ENCODE measurements around the gene COL23A1. TPM values are rescaled to one million over a fixed set of nuclear protein-coding genes. Genes with fewer than 3 reads are reported as not detected.

COL23A1 gene
- total RNA-seq, 1 donor from 2014 or later, result 2.0 TPM

DNA sequence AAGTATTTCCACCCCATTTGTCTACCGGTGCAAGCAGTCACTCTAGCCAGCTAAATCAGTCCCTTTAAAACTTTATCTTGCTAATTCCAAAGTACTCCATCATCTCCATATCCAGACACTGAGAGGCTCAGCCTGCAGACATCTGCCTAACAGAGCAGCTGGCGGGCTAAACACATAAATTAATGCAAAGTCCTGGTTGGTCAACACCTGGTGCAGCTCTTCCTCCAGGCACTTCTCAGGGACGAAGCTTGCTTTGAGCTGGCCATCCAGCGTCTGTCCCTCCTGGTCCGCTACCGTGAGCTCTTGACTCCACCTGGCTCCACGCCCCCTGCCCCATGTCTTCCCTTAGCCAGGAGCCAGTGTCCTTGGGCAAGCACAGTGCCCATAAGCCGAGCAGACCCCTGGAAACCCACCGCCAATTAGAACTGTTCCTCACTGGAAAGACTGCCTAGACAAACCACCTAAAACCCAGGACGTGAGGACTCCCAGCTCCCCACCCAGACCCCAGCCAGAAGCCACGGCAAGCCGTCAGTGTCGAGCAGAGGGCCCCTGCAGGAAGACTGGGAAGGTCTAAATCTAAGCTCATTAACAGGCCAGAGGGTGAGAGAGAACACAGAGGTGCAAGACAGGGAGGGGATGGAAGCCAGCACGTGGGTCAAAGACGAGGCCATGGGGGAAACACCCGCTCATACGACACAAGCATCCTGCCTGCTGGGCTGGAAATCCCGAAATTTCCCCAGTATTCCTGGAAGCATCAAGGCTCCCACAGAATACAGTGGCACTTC is 120.0 kb downstream of the COL23A1 start:
- Histone ChIP-seq H3K4me1 (peaks cover 22% of the 10 kb centered on the region), H3K27me3 (no peaks in the 10 kb centered on the region), H3K27ac (no peak overlapping the region), H3K4me3 (no peak overlapping the region), H3K9me3 (no peaks in the 10 kb centered on the region), H3K36me3 (no peaks in the 10 kb centered on the region)
- intact Hi-C loops (cut with DNase I), result no loop called here
- DNase-seq (no peak), ATAC-seq (no peak)
- TF ChIP-seq, protein P1, sequence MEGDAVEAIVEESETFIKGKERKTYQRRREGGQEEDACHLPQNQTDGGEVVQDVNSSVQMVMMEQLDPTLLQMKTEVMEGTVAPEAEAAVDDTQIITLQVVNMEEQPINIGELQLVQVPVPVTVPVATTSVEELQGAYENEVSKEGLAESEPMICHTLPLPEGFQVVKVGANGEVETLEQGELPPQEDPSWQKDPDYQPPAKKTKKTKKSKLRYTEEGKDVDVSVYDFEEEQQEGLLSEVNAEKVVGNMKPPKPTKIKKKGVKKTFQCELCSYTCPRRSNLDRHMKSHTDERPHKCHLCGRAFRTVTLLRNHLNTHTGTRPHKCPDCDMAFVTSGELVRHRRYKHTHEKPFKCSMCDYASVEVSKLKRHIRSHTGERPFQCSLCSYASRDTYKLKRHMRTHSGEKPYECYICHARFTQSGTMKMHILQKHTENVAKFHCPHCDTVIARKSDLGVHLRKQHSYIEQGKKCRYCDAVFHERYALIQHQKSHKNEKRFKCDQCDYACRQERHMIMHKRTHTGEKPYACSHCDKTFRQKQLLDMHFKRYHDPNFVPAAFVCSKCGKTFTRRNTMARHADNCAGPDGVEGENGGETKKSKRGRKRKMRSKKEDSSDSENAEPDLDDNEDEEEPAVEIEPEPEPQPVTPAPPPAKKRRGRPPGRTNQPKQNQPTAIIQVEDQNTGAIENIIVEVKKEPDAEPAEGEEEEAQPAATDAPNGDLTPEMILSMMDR (IDR thresholded peaks at IDR 0.05), result no peak

GRCh38 chr5:178469011-178469974 is 120.9 kb downstream of the COL23A1 start:
- TF ChIP-seq, protein P1 (IDR thresholded peaks at IDR 0.05), result no peak
- Histone ChIP-seq H3K27ac (no peak overlapping the region), H3K4me1 (peaks cover 22% of the 10 kb centered on the region), H3K4me3 (no peak overlapping the region), H3K27me3 (no peaks in the 10 kb centered on the region), H3K9me3 (no peaks in the 10 kb centered on the region), H3K36me3 (no peaks in the 10 kb centered on the region)
- no peak for DNase-seq
- intact Hi-C loops (cut with DNase I), result no loop called here
- ATAC-seq, result no peak

DNA sequence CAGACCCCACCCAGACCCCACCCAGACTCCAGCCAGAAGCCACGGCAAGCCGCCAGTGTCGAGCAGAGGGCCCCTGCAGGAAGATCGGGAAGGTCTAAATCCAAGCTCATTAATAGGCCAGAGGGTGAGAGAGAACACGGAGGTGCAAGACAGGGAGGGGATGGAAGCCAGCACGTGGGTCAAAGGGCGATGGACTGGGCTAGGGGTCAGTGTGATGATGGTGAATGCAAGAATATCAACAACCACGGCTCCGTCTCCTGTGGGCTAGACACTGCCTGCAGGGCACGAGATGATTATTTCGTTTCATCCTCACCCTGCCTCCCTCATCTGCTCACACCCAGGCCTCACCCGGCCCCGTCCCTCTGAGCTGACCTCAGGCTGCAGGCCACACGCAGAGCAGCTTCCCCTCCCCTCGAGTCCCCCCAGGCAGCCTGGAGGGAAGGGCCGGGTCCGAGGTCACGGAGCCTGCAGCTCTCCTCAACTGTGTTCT is 122.0 kb downstream of the COL23A1 start:
- Histone ChIP-seq H3K9me3 (no peaks in the 10 kb centered on the region), H3K4me3 (no peak overlapping the region), H3K4me1 (peaks cover 22% of the 10 kb centered on the region), H3K27ac (peak overlapping the region; percentile 67), H3K36me3 (no peaks in the 10 kb centered on the region), H3K27me3 (no peaks in the 10 kb centered on the region)
- intact Hi-C loops (cut with DNase I), result no loop called here
- no peak for ATAC-seq
- TF ChIP-seq, protein P1 (IDR thresholded peaks at IDR 0.05), result no peak
- no peak for DNase-seq

DNA sequence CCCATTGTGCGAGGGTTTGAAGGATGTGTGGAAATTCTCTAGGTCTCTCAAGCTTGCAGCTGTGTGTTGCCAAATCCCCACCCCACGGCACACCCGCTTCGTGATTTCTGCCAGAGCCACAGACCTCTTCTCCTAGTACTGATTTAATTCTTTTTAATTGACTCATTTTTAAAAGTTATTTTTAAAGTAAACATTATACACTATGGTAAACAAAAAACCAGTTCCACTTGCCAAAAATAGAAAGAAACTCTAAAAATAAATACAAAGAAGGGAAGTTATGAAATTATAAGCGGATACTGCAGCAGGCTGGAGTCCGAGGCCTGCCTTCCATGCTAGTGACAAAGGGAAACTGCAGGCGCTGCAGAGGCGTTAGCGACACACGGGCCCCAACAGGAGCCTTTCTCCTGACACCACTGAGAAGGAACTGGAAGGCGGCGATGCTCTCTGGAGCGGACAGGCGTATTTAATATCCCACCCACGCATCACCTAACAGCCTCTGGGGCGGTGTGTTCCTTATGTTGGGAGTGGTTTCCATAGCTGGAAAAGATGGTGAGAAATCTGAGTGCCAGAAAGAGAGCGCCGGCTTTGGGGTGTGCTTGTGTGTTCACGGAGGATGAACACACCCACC is 122.5 kb downstream of the COL23A1 start:
- ATAC-seq (peak; percentile 82), DNase-seq (peak; percentile 77)
- H3K27me3 ChIP-seq, result no peaks in the 10 kb centered on the region
- no peaks in the 10 kb centered on the region for H3K36me3 ChIP-seq
- H3K4me3 ChIP-seq, result no peak overlapping the region
- intact Hi-C loops (cut with DNase I), result no loop called here
- peak overlapping the region; percentile 67 for H3K27ac ChIP-seq
- H3K9me3 ChIP-seq, result no peaks in the 10 kb centered on the region
- TF ChIP-seq, protein P1 (IDR thresholded peaks at IDR 0.05), result no peak
- peaks cover 22% of the 10 kb centered on the region for H3K4me1 ChIP-seq

DNA sequence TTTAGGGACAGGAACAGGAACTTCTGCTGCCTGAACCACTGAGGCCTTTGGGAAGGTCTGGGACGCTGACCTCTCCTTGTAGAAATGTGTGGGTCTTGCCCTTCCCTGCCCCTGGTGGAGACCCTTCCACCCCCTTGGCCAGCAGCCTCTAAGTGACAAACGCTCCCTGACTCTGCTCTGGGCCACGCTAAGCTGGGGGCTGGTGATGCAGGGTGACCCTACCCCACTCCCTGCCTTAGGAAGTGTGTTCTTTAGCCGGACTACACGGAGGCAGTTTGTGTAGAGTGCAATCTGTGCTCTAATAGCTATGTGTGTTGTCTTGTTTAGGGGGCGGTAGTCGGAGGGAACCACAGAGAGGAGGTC is 123.0 kb downstream of the COL23A1 start:
- no peak for ATAC-seq
- Histone ChIP-seq H3K36me3 (no peaks in the 10 kb centered on the region), H3K27me3 (no peaks in the 10 kb centered on the region), H3K27ac (peak overlapping the region; percentile 67), H3K4me1 (peaks cover 22% of the 10 kb centered on the region), H3K9me3 (no peaks in the 10 kb centered on the region), H3K4me3 (no peak overlapping the region)
- TF ChIP-seq, protein P1 (IDR thresholded peaks at IDR 0.05), result no peak
- intact Hi-C loops (cut with DNase I), result no loop called here
- DNase-seq, result no peak
